HG03064 (cell line): ENCODE data around the gene KRTAP5-2.

Experiments used
- ATAC-seq: cut with Tn5 transposase; IDR thresholded peaks from one replicate; pipeline ENCODE4 v1.9.1; 2021; ENCODE audit warnings: low read depth; ENCODE audit not compliant: unreplicated experiment

The KRTAP5-2 gene

DNA sequence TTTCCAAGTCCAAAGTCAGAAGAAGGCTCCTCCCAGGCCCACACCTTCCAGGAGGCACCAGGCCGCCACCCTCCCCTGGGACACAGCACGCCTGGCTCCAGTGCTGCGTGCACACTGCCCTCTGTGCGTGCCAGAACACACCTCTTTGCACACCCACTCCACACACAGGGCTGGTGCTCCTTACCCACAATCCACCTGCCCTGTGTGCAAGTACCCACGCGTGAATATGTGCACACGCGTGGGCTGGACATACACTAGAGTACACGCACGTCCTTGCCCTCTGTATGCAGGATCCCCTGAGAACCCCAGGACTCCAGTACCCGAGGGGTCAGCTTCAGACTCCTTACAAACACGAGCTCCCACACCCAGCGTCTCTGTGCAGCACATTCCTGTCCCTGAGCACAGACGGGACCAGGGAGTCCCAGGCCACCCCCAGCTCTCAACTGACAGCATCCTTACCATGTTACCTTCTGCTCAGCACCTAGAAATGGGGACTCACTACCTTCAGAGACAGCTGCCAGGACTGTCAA is 28.8 kb downstream of the KRTAP5-2 start:
- ATAC-seq: no peak

DNA sequence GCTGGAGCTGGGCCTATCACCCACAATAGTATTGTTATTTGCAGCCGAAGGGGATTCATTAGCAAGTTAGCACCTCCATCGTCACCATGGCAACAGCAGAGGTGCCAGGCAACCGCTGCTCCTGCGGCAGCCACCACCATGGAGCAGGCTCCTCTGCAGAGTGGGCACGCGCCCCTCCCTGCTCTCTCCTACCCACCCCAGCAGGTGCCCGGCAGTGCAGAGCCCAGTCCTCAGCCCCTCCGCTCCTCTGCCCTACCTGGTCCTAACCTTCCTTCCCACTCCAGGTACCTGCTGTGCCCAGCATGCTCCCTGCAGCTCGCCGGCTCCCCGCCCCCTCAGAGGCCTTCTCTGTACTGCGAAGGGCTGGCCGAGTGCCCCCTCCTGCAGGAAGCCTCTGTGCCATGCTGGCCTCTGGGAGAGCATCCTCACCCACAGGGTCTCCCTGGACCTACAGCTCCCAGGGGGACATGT is 29.6 kb downstream of the KRTAP5-2 start:
- ATAC-seq: no peak

GRCh38 chr11:1567721-1568100 is 30.4 kb downstream of the KRTAP5-2 start:
- no peak for ATAC-seq

GRCh38 chr11:1567052-1567720 is 30.9 kb downstream of the KRTAP5-2 start:
- ATAC-seq: no peak

GRCh38 chr11:1566381-1567051 is 31.6 kb downstream of the KRTAP5-2 start:
- ATAC-seq: no peak

GRCh38 chr11:1565904-1566247 is 32.2 kb downstream of the KRTAP5-2 start:
- ATAC-seq: no peak

- ATAC-seq: no peak
These were observed 32.8 kb downstream of the KRTAP5-2 start for GRCh38 chr11:1565173-1565903.

DNA sequence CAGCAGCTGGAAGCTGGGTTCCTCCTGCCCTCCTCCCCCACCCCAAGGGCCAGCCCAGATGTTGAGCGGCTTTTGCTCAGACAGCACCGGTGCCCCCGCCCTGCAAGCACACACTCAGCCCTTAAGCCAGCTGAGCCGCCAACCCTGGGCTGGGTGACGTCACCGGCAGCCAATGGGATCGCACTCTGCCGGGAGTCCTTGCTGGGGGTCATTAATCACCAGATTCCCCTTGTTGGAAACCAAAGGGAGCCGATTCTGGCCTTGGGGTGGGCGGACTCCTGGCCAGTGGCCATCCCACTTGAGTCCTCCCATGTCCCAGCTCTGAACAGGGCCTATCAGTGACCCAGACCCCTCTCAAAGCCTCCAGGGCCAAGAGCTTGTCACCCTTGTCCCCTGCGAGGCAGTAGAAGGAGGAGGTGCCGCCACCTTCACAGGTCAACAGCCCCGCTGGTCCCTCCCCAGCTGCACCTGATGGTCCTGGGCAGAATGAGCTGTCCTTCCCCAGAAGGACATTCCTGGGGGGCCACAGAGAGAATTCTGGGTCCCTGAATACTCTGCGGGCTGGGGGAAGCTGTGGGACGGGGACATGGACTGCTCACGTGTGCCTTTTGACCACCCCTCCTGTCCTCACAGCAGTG is 33.4 kb downstream of the KRTAP5-2 start:
- no peak for ATAC-seq

- ATAC-seq: no peak
These were observed 34.2 kb downstream of the KRTAP5-2 start for GRCh38 chr11:1563697-1564534.

GRCh38 chr11:1563149-1563638 is 34.9 kb downstream of the KRTAP5-2 start:
- ATAC-seq: no peak

- ATAC-seq: no peak
These were observed 35.5 kb downstream of the KRTAP5-2 start for GRCh38 chr11:1562469-1563148.

- ATAC-seq: no peak
These were observed 36.1 kb downstream of the KRTAP5-2 start for GRCh38 chr11:1561955-1562354.

DNA sequence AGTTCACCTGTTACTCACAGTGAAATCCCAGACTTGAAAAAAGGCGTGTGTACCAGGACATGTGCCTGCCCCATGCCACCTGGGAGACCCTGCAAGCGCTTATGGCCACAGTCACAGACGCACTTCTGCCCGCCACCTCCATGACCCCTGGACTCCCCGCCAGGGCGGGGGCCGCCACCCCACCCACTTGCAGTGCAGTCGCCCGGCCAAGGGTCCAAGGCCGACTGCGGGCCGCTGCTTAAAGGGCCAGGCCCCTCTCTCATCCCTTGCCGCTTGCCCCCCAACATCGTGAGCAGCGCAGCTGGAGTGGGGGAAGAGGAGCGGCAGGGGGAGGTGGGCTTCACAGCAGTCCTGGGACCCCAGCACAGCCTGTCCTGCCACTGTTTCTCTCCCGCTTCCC is 36.8 kb downstream of the KRTAP5-2 start:
- no peak for ATAC-seq

DNA sequence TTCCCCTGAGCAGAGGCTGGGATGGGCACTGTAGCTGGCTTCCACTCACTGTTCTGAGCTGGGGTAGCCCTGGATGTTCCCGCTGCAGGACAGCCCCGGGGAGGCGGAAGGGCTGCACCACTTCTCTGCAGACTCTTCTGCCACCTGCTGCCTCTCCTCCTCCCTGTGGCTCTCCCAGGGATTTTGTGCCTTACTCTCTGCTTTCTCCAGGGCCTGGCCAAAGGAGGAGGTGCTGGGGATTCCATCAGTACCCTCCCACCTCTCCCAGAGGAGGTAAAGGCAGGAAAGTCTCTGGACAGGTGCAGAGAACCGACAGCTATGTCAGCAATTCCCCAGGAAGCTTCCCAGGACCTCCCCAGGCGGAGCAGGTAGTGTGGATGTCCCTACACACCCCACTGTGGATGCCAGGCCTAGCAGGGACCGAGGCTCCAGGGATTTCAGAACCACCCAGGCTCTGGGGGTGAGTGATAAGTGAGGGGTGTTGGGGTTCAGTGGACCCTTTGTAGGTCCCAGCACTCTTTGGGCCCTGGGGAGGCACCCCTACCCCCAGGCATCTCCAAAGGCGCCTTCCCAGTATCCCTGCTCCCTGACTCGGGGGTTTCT is 37.3 kb downstream of the KRTAP5-2 start:
- no peak for ATAC-seq

GRCh38 chr11:1560002-1560648 is 38.0 kb downstream of the KRTAP5-2 start:
- ATAC-seq: no peak

DNA sequence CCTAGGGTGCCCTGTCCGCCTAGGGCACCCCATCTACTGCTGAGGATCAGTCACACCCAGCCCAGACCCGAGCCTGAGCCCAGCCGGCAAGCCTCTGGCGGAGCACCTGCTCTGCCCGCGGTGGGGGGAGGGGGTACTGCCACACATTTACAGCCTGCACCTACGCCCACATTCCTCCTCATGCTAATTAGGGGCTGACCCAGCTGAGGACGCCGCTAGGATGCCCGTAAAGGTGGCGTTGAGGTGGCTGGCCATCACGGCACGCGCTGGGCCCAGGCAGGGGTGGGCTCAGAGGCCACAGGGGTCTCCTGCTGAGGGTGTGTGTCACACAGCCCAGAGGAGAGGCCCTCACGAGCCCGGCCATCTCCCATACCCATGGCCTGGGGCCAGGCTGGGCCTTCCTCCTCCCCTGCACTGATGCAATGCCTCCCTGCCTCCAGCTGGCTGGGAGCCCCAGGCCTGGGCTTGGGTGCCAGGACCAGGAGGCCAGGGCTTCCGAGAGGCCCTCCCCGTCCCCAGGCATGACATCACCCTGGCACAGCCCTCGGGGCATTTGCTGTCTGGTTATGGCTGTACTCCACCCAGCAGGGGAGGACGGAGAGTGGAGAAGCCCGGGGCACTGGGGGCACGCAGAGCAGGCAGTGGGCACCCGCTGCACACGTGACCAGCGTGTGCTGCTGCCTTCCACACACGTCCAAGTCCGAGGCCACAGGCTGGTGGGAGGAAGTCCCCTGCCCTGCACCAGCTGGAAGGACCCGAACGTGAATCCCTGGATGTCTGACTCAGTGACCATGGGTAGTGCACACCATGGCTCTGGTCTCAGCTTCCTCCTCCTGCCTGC is 38.8 kb downstream of the KRTAP5-2 start:
- ATAC-seq: no peak

- no peak for ATAC-seq
These were observed 39.4 kb downstream of the KRTAP5-2 start for GRCh38 chr11:1558775-1559110.
